WTC11 (cell line): ENCODE results near the gene KMT2D.

Source experiments
- TP53 ChIP-seq: sonication (generic); formaldehyde crosslinking; IDR thresholded peaks from 2 replicates; pipeline ENCODE4 v1.8.1; 2023; ENCODE audit warnings: mild to moderate bottlenecking, missing genetic modification reagents
- TF ChIP-seq, protein P1 (sequence below): fragments of 200-600 bp; IDR thresholded peaks from 2 replicates; pipeline ENCODE4 v1.8.0; 2022; ENCODE audit warnings: antibody characterized with exemption
- TF ChIP-seq, protein P2 (sequence below): sonication (generic); formaldehyde crosslinking; IDR thresholded peaks from 2 replicates; pipeline ENCODE4 v1.8.0; 2022; ENCODE audit warnings: mild to moderate bottlenecking, missing genetic modification reagents

DNA sequence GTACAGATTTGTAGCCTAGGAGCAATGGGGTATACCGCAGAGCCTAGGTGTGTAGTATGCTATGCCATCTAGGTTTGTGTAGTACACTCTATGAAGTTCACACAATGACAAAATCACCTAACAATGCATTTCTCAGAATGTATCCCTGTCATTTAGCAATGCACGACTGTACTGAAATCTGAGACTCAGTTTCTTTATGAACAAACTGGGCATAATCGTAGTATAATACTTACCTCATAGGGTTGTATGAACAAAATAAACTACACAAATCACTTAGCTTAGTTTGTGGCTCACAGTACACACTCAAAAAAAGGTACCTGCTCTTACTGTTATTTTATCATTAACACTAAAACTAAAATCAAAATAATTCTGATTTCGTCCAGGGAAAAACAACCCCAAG is 35.1 kb downstream of the KMT2D start:
- TF ChIP-seq, protein P1, sequence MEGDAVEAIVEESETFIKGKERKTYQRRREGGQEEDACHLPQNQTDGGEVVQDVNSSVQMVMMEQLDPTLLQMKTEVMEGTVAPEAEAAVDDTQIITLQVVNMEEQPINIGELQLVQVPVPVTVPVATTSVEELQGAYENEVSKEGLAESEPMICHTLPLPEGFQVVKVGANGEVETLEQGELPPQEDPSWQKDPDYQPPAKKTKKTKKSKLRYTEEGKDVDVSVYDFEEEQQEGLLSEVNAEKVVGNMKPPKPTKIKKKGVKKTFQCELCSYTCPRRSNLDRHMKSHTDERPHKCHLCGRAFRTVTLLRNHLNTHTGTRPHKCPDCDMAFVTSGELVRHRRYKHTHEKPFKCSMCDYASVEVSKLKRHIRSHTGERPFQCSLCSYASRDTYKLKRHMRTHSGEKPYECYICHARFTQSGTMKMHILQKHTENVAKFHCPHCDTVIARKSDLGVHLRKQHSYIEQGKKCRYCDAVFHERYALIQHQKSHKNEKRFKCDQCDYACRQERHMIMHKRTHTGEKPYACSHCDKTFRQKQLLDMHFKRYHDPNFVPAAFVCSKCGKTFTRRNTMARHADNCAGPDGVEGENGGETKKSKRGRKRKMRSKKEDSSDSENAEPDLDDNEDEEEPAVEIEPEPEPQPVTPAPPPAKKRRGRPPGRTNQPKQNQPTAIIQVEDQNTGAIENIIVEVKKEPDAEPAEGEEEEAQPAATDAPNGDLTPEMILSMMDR = no peak
- TF ChIP-seq TP53 (CRISPR knock-in tag) = no peak
- TF ChIP-seq, protein P2, sequence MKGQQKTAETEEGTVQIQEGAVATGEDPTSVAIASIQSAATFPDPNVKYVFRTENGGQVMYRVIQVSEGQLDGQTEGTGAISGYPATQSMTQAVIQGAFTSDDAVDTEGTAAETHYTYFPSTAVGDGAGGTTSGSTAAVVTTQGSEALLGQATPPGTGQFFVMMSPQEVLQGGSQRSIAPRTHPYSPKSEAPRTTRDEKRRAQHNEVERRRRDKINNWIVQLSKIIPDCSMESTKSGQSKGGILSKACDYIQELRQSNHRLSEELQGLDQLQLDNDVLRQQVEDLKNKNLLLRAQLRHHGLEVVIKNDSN (CRISPR knock-in tag) = no peak
